Renal pelvis (tissue), 4 donors: ENCODE measurements around the gene ELP4. TPM values are rescaled to one million over a fixed set of nuclear protein-coding genes. Genes with fewer than 3 reads are reported as not detected.
"Not testable (repeated sequence)": the region's sequence is repeated elsewhere in the genome, so short reads cannot be mapped to it uniquely, and the experiment has no call there.

Experiments
- DNase-seq: peaks from one replicate; pipeline ENCODE4 v3.0.0-alpha.2; 2013
- polyA plus RNA-seq, 3 donors: library from polyadenylated mRNA; unstranded; fragments of 120-200 nt; gene quantifications; one replicate each; pipeline ENCODE4 v1.2.1, GENCODE V29; 2013; ENCODE audit not compliant: insufficient read length in 3 of 3

The ELP4 gene
- polyA plus RNA-seq, 3 donors = 22.3 to 25.6 (median 22.8) TPM

DNA sequence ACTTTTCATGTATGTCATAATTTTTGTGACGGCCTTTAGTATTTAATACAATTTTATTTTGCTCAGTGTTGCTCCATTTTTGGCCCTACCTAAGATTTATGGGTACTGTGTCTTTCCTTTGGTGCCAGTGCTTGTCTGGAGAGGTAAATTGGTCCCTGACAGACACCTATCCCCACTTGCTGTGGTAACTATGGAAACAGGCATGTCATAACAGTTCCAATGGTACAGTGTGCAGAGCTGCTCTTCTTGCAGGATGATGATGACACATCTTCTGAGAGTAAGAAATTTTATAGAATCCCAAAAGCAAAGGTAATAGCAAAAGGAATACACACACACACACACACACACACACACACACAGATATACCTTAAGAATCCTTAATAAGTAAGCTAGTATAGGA lies 118.5 kb downstream of the ELP4 start:
- DNase-seq = no peak

DNA sequence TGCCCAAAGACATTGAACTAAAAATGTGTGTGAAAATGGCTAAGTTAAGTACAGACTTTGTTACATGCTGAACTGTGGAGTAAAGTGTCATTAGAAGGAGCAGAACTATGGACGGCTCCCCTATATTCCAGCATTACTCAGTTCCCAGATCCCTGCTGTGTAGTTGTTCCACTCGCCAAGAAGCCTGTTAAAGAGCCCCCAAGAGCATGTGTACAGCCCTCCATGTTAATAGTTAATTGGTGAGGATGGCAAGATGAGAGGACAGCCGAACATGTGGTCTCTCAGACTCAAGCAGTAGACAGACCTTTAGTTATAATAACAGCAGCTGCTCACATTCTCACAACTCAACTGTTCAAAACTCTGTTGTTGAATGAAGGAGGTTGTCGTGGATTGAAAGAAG lies 127.4 kb downstream of the ELP4 start:
- no peak for DNase-seq

DNA sequence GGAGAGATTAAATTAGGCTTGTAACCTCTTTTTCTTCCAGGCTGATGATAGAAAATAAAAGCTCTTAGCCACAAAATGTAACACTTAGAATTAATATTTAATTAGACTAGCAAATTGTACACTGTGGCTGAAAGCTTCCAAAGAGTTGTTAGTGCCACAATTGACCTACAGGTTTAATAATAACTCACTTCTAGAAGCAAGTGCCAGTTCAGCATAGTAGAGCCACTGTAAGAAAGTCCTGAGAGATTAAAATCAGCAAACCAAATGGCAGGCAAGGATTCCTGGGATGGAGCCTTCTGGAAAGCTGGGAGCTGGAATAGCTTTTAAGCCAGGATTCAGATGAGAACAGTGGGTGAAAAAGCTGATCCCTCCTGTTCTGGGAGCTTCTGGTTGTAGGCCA lies 131.0 kb downstream of the ELP4 start:
- no peak for DNase-seq

DNA sequence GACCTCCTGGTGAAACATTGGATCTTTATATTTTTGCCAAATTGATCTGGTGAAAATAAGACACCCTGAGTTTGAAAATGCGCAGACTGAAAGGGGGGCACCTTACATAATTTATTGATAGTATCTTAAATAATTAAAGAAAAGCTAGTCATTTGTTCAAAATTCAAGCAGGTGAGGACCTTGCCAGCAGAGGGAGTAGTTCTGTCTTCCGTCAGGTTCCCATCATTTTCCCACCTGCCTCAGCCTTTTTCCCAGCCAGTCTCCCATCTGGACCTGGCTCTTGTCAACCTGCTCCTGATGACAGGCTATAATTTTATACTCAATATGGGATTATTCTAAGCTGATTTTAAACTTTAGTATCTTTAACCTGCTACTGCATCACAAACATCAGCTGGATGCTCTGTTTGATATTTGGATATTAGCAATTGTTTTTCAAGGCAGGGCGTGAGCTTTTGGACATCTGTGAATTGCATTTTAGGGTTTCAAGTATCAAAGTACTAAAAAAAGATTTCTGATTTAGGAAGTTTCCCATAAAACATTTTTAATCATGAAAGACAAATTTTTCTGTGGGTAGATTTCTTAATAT lies 132.0 kb downstream of the ELP4 start:
- peak; percentile 7 for DNase-seq

DNA sequence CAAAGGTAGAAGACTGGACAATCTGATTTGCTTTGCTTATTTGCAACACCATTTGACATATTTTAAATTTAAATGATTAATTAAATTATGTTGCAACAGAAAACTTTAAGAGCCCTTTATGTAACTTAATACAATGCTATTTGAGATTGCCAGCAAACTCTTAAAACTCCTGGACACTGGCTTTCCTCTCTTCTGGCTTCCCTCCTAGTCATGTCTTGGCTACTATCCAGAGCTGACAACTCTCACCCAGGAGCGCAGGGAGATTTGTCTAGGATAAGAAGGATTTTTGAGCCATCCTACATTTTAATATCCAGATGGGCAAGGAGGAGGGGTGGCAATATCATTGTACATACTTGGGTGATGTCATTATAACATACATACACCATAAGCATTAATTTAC lies 134.3 kb downstream of the ELP4 start:
- no peak for DNase-seq

DNA sequence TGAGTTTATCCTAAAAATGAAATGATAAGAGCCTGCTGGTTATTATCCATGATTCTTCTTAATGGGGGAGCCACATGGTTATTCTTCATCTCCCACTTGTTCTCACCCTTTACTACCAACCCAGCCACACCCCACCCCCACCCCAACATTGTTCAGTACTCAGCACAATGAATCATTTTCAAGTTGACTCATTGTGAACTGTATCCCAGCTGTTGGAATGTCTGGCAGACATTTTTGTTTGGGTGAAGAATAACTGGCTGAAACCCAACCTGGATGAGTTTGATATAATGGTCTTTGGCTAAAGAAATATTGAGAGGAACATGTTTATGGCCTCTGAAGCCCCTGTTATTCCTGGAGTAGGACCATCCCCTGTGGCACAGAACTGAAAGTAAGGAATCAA lies 136.2 kb downstream of the ELP4 start:
- DNase-seq = no peak

DNA sequence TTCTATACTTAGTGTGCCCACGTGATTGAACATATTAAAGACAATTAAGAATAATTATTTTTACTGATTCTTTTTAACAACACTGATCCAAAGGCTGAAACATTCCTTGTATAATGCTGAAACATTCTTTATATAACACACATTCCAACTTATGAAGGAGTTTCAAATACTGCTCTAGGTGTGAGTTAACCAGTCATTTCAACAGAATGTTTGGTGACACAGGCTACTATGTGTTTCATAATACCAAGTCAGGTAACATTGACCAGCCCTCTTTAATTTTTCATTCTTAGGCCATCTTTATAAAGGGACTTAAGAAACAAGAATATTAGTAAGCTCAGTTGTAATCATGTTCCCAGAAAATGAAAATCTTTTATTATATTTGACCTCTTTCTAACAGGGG lies 136.6 kb downstream of the ELP4 start:
- no peak for DNase-seq

DNA sequence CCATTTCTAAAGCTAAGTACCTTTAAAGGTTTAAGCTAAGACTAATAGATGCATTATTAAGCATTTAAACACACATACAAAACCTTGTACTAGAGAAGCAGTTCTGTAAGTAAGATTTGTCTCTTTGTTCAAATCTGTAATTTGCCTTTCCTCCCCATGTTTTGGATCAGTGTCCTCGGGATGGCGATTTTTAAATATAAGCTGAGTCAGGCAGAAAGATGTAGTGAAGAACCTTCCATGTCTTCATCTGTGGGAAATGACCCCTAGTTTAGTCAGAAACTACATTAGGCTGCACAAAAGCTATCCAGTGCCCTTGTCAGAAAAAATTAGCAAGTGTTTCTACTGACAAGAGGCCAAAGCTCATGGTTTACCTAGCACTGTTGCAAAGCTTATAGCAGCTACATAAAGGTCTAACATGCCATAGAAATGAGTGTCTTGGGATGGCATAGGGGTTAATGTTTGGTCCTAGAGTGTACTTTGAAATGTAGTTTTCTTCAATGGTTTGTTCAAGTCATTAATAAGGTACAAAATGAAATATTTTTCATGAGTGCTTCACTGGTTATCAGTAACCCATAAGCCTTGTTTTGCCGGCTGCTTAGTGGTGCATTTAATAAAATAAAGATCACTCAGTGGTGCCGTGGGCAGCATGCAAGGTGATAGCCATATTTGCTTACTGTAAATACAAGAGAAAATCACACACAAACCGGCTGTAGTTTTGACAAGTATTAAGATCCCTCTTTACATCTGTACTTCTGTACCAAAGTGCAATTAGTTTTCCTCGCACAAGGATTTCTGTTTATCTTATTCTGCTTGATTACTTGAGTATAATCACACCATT lies 139.8 kb downstream of the ELP4 start:
- no peak for DNase-seq

DNA sequence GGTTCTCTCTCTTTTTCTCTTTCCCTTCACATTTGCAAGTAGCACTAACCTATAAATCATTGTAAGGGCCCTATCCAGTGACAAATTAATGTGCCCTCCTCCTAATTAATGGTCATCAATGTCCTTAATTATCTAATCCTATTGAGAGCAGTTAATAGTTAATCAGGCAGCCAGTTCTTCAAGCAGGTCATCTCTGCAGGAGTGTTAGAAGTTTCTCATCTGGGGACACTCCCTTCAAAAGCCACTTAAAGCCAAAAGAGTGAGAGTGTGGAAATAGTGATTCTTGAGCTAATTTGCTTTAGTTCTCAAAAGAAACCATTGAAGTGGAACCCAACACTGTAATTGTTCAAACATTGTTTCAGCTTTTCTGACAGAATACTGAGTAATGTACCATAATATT lies 141.6 kb downstream of the ELP4 start:
- no peak for DNase-seq

DNA sequence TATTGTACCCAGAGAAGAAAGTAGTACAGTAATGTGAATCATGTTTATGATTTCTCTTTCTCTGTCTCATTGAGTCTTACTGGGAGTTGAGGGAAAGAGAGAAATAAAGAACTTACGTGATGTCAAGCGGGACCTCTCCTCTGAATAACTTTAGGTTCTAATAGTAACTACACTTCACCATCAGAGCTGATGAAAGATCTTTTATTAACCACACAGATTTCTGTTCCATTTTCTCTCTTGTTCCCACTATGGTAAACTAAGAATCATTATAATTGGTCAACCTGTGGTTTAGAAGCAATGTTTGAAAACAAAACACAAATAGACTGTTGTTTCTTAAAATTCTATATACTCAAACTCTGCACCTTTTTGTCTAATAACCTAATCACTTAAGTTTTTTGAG lies 142.3 kb downstream of the ELP4 start:
- DNase-seq = no peak

DNA sequence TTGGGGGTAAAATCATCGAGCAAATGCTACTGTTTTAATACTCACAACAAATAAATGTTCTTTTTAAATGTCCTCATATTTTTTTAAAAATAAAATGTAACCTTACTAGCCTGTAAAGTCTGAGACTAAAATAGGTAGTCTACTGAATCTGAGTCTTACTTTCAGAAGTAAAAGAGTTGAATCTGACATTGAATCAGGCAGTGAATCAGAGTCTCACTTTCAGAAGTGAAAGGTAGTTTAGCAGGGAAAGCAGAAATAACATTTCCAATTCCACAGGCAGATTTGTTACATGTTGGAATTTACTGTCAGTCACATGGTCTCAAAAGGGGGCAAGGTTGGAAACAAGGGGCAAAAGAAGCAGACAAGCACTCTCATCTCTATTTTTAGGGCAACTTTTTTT lies 143.0 kb downstream of the ELP4 start:
- no peak for DNase-seq

DNA sequence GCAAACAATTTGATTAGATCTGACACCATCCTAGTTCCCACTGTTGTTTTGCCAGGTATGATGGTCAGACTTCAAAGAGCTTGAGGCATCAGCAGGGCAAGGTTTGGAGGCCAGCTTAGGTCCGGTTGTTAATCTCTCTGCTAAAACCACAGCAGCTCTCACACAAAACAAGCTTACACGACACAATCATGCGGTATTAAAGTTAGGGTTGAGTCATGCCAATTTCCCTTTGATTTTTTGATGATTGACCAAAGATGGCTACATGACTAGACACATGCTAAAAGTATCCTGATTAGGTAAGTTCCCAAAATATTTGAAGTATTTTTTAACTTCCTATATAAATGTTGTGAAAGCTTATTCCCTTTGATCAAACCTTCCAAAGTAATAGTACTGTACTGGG lies 145.9 kb downstream of the ELP4 start:
- DNase-seq = no peak

DNA sequence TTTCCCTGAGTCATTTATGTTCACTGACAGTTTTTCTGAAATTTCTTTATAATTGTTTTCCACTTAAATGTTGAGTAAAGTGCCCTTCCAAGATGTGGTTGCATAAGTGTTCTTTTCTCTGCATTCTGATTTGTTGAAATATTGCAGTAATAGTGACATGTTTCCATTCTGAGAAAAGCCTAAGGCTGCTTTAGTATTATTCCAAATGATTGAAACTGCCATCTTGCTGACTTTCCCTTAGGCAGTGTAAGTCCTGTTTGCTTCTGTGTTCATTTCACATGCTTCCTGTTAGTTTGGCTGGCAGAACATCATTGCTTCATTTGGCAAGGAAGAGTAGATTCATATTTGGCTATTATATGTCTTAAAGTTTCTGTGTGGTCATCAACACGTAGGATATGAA lies 146.5 kb downstream of the ELP4 start:
- no peak for DNase-seq

DNA sequence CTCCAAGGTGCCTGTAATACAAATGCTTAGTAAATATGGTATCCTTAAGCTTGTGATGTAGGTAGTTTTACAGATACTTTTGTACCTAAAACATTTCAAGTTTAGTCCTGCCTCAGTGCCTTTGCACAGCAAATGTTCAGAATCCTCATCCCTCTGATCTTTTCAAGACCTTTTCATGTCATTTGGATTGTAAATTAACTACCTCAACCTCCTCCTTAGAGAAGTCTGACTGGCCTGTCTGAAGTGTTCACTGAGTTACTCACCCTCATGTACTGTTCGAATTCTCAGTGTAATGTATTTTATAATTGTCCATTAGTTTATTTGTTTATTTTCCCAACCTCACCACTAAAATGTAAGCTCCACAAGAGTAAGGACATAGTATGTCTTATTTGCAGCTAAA lies 147.5 kb downstream of the ELP4 start:
- no peak for DNase-seq

DNA sequence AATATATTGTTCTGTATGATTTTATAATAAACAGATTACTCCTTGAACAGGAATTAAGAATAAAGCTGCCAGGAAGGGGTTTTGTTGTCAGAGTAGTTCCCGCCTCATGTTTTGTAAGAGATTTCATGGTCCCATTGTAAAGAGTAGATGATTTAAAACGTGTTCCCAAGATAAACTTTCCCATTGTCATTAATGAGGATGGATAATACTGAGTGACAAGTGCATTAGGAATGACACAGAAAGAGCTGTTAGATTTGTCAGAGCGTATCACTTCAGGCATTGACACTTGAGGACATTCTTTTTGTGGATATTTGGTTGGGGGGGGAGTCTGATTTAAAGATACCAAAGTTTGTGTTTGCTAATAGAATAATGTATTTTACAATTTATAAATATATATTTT lies 154.6 kb downstream of the ELP4 start:
- no peak for DNase-seq

DNA sequence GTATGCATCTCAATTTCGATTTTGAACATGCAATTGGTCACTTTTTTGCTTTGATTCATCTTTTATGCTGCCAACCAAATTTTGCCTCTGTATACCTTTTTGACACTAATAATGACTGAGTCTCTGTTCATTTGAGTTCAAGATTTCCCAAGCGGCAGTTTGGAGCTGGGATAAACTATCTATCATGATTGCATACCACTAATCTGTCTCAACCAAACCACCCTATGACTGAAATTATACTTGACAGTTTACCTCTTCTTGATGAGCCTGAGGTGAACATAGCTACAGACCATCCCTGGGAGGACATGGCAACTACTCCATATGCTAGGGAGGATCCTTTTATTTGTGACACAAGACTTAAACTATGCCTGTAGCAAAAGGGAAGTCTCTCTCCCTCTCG lies 155.4 kb downstream of the ELP4 start:
- DNase-seq = no peak

DNA sequence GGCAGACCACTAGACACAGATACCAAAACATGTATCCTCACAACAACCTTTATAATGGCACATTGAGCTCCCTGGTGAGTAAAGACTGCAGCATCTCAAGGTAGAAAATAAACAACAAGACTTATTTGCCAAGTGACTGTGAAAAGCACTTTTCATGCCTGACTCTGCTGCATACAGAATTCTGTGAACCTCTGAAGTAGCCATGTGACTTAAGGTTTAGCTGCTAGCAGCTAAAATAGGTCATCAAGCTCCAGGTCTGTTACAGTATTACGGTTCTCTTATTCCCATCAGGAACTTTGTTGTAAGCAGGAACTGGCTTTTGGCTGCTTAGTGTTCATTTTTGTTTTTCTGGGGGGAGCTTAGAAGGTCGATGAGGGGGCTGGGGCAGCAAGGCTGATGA lies 162.1 kb downstream of the ELP4 start:
- no peak for DNase-seq

DNA sequence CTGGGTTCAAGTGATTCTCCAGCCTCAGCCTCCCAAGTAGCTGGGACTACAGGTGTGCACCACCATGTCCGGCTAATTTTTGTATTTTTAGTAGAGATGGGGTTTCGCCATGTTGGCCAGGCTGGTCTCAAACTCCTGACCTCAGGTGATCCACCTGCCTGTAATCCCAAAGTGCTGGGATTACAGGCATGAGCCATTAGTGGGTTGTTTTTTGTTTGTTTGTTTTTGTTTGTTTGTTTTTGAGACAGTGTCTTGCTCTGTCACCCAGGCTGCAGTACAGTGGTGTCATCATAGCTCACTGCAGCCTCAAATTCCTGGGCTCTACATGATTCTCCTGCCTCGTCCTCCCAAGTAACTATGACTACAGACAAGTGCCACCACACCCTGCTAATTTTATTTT lies 163.5 kb downstream of the ELP4 start:
- DNase-seq = not testable (repeated sequence)

DNA sequence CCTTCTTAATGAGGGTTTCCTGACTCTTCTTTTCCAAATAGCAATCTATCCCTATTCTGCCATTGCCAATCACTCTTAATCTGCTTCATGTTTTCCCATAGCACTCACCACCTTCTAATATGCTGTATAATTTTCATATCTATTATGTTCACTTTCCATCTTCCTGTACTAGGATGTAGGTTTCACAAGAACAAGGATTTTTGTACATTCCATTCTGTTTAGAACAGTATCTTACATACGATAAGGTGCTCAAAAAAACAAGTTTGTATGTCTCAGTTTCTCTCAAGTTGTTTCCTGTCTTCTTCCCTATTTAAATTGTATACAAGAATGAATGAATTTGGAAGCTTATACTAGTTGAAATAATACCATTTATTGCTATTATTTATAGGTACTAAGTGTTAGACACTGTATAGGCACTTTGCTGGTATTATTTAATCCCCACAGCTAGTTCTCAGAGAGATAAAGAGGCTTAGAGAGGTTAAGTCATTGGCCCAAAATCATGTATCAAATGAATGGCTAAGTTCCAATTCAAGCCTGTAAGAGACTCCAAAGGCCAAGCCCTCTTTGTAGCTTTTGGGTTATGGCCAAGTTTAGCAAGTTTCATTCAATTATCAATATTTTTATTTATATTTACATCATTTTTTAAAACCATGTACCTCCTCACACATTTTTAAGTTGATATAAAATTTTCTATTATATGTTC lies 166.9 kb downstream of the ELP4 start:
- DNase-seq = no peak

DNA sequence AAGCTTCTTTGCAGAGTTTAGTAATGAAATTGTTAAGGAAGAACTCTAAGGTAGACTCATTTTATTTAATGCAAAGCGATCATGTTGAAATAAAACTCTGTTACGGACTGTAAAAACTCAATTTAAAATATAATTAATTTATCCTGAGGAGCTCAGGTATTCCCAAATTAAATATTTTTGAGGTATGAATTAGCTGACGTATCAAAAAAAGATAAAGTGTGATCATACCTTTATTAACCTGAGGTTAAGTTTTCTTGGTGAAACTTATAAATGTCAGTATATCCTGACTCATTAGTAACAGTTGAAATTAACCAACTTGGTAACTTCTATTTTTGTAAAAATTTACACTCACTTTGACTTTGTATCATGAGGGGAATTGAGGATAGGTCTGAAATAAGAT lies 171.2 kb downstream of the ELP4 start:
- DNase-seq = no peak

DNA sequence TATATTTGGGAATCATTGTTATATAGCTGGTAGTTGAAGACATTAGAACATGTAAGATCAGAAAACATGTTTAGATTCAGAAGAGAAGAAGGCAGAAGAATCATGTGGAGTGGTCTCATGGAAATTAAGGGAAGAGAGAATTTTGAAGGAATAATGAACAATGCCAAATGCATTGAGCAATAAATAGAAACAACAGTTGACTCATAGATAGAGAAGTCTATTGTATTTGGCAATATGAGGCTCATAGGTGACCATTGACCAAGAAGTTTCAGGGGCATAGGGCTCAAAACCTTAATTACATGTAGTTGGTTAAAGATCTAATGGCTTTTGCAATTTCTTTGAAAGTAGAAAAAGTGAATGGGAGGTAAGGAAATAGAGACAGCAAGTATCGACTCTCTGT lies 177.7 kb downstream of the ELP4 start:
- no peak for DNase-seq

DNA sequence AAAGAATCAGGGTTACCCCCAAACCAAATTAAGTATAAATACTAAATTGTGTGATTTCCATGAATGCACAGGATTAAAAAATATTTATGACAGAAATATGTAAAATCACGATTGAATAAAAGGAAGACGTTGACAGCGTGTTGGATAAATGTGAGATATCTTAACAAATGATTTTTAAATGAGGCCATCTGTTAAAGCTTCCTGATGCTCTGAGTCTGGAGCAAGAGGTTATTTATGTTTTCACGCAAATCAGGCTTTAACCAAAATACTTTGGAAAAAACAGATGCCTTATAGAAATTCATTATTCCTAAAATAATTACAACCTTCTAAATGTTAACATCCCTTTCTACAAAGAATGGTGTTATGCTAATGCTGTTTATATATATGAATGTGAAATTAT lies 178.3 kb downstream of the ELP4 start:
- no peak for DNase-seq

DNA sequence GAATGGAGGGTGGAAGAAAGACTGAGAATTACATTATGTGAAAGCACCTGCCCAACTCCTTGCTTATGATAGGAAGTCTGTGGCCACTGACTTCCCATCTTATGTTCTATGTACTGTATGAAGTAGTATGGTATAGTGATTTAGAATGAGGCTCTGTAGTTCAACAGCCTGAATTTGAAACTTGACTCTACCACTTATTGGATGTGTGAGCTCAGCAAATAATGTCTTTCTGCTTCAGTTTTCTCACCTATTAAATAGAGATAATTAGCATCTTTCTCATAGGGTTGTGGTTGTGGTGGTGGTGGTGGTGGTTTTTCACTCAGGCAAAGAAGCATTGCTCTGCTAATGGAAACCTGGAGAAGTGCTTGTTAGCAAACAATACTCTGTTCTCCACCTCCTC lies 180.0 kb downstream of the ELP4 start:
- no peak for DNase-seq
